ENCODE measurements around the gene ADAMTSL3. TPM values are rescaled to one million over a fixed set of nuclear protein-coding genes. Genes with fewer than 3 reads are reported as not detected.

ADAMTSL3 gene
- total and polyA plus RNA-seq, 2 of the 4 experiments (the other 2 are of a cell fraction), result under 0.01 to 0.02 TPM

DNA sequence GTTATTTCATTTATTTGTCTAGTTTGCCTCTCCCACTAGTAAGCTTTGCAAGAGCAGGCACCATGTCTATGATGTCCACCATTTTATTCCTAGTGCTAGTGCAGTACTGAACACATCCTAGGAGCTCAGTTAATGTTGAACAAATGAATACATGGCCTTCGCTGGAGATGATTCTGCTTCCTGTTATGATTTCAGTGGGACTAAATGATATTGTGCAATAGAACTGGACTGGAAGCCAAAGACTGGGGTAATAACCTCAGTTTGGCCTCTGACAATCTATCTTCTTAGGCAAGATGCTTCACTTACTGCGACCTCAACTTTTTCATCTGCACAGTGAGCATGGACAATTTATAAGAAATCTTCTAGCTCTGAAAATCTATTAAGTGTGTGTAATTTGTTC lies 191.3 kb downstream of the ADAMTSL3 start:
- CTCF ChIA-PET, result no interaction called here
- no CpG with 5 or more reads among the region's 2 CpGs for WGBS, 2 experiments (ENCODE audit: extremely low coverage in 2 of 2, insufficient read length in 1 of 2)
- in situ Hi-C loops (cut with MboI; ENCODE audit: low sequenced_read_pairs), result no loop called here

More for the DNA sequence above, 191.3 kb downstream of the ADAMTSL3 start:
- Histone ChIP-seq H2AFZ (replicated peaks; ENCODE audit: low read length, poor library complexity) (no peak overlapping the region), H4K20me1 (ENCODE audit: insufficient read depth, low read length) (no peaks in the 10 kb centered on the region), H3K4me3 (ENCODE audit: insufficient read depth, low read depth, low read length) (no peak overlapping the region), H3K27me3 (ENCODE audit: control insufficient read depth, insufficient read depth, low read length) (no peaks in the 10 kb centered on the region), H3K9me3 (ENCODE audit: control insufficient read depth, insufficient read depth, low read length) (no peaks in the 10 kb centered on the region), H3K36me3 (ENCODE audit: control insufficient read depth, insufficient read depth, low read length) (no peaks in the 10 kb centered on the region), H2BK20ac (ENCODE audit: low read depth, low read length) (peak overlapping the region; percentile 81; the same call in 1 of the 2 replicates), H3K4me2 (ENCODE audit: low read depth, low read length) (no peak overlapping the region), H3K9me1 (ENCODE audit: insufficient read depth, low read length) (peaks cover 5% of the 10 kb centered on the region; the same call in 1 of the 2 replicates), H3K79me1 (ENCODE audit: low read depth in 1 of 2, low read length in 2 of 2) (no peaks in the 10 kb centered on the region), H2BK15ac (ENCODE audit: low read depth, low read length) (peak overlapping the region; percentile 17; the same call in 1 of the 3 replicates), H4K5ac (ENCODE audit: low read depth, low read length) (peak overlapping the region; percentile 89), H3K18ac (ENCODE audit: low read depth, low read length) (peak overlapping the region; percentile 93), H3K56ac (ENCODE audit: extremely low read depth, insufficient read depth, low read length) (no peak overlapping the region), H4K91ac (ENCODE audit: insufficient read depth, low read depth, low read length) (no peak overlapping the region), H3K23ac (ENCODE audit: low read depth, low read length) (no peak overlapping the region), H3K4me1 (ENCODE audit: control insufficient read depth, insufficient read depth, low read length) (peaks cover 21% of the 10 kb centered on the region), H4K8ac (ENCODE audit: low read depth in 2 of 2, low read length in 2 of 2) (peak overlapping the region in 1 of 2 experiments; percentile 76; a peak in 2 of 4 replicates), H2BK120ac (ENCODE audit: low read depth, low read length) (peak overlapping the region; percentile 78; the same call in 1 of the 2 replicates), H2AK5ac (ENCODE audit: low read depth, low read length) (no peak overlapping the region), H3K14ac (replicated peaks; ENCODE audit: low read depth, low read length) (peak overlapping the region; percentile 84), H3K4ac (ENCODE audit: low read depth, low read length) (peak overlapping the region; percentile 78; the same call in 1 of the 2 replicates), H3K27ac (ENCODE audit: insufficient read depth, low read length) (peak overlapping the region; percentile 82; the same call in 1 of the 2 replicates), H2AK9ac (replicated peaks; ENCODE audit: low read depth, low read length, poor library complexity) (no peak overlapping the region), H3K9ac (ENCODE audit: low read depth, low read length) (no peak overlapping the region), H2BK5ac (ENCODE audit: low read depth, low read length, poor library complexity, severe bottlenecking) (peak overlapping the region; percentile 76)
- ATAC-seq (ENCODE audit: low read depth), result peak; percentile 45
- POLR2A ChIA-PET (ENCODE audit: unreplicated experiment), result interaction anchor here (0.8 kb wide), 1 partner anchor 48 kb away, joined by 3 read pairs; no protein-coding TSS in a partner anchor
- intact Hi-C loops (cut with micrococcal nuclease), result loop anchor here (10.0 kb wide), 1 partner anchor 640 kb away; the partner anchor contains the start of gene HDGFL3
- dilution Hi-C loops (cut with HindIII; ENCODE audit: low sequenced_read_pairs, unreplicated experiment), result no loop called here
- BruUV-seq (replicated peaks), result no TSS peak
- TF ChIP-seq RFX5 (IDR thresholded peaks at IDR 0.05; ENCODE audit: low read depth, low read length) (no peak), POLR2A (IDR thresholded peaks at IDR 0.05; ENCODE audit: low read depth, low read length) (no peak), MAFK (IDR thresholded peaks at IDR 0.05; ENCODE audit: low read depth, low read length) (no peak), CEBPB (IDR thresholded peaks at IDR 0.05; ENCODE audit: low read depth, low read length) (peak; percentile 100)
- DNase-seq, result peak; percentile 94
